ENCODE data around the gene PHLPP1.

Gene PHLPP1

GRCh38 chr18:62744076-62744968 lies 29.0 kb downstream of the PHLPP1 start:
- no peak for FAIRE-seq

GRCh38 chr18:62745089-62745751 lies 29.9 kb downstream of the PHLPP1 start:
- no peak for FAIRE-seq

GRCh38 chr18:62749389-62749788 lies 34.0 kb downstream of the PHLPP1 start:
- no peak for FAIRE-seq

GRCh38 chr18:62751341-62751821 lies 36.0 kb downstream of the PHLPP1 start:
- FAIRE-seq: no peak

GRCh38 chr18:62751977-62752376 lies 36.6 kb downstream of the PHLPP1 start:
- no peak for FAIRE-seq

GRCh38 chr18:62754026-62754425 lies 38.7 kb downstream of the PHLPP1 start:
- FAIRE-seq: no peak

- FAIRE-seq: no peak
These were observed 40.1 kb downstream of the PHLPP1 start for GRCh38 chr18:62755454-62755853.

- FAIRE-seq: no peak
These were observed 40.6 kb downstream of the PHLPP1 start for GRCh38 chr18:62755946-62756345.

- FAIRE-seq: no peak
These were observed 42.2 kb downstream of the PHLPP1 start for GRCh38 chr18:62757399-62758010.

GRCh38 chr18:62758591-62758990 lies 43.2 kb downstream of the PHLPP1 start:
- FAIRE-seq: no peak

- FAIRE-seq: no peak
These were observed 44.5 kb downstream of the PHLPP1 start for GRCh38 chr18:62759704-62760402.

- no peak for FAIRE-seq
These were observed 45.0 kb downstream of the PHLPP1 start for GRCh38 chr18:62760403-62760734.

- no peak for FAIRE-seq
These were observed 47.8 kb downstream of the PHLPP1 start for GRCh38 chr18:62763101-62763521.

GRCh38 chr18:62766266-62766665 lies 50.9 kb downstream of the PHLPP1 start:
- no peak for FAIRE-seq

- FAIRE-seq: no peak
These were observed 52.0 kb downstream of the PHLPP1 start for GRCh38 chr18:62767321-62767720.

- no peak for FAIRE-seq
These were observed 52.7 kb downstream of the PHLPP1 start for GRCh38 chr18:62767836-62768557.

GRCh38 chr18:62768558-62768943 lies 53.2 kb downstream of the PHLPP1 start:
- FAIRE-seq: no peak

GRCh38 chr18:62769216-62769615 lies 53.9 kb downstream of the PHLPP1 start:
- FAIRE-seq: no peak

GRCh38 chr18:62771494-62772270 lies 56.3 kb downstream of the PHLPP1 start:
- FAIRE-seq: no peak

- no peak for FAIRE-seq
These were observed 57.7 kb downstream of the PHLPP1 start for GRCh38 chr18:62772860-62773584.

- no peak for FAIRE-seq
These were observed 58.4 kb downstream of the PHLPP1 start for GRCh38 chr18:62773691-62774090.
